HG03442 (cell line): ENCODE measurements around the gene PKNOX2.
"Not testable (repeated sequence)": the region's sequence is repeated elsewhere in the genome, so short reads cannot be mapped to it uniquely, and the experiment has no call there.

Experiments used
- ATAC-seq: cut with Tn5 transposase; IDR thresholded peaks from one replicate; pipeline ENCODE4 v1.9.1; 2021; ENCODE audit warnings: mild to moderate bottlenecking, moderate library complexity; ENCODE audit not compliant: unreplicated experiment

PKNOX2 gene

DNA sequence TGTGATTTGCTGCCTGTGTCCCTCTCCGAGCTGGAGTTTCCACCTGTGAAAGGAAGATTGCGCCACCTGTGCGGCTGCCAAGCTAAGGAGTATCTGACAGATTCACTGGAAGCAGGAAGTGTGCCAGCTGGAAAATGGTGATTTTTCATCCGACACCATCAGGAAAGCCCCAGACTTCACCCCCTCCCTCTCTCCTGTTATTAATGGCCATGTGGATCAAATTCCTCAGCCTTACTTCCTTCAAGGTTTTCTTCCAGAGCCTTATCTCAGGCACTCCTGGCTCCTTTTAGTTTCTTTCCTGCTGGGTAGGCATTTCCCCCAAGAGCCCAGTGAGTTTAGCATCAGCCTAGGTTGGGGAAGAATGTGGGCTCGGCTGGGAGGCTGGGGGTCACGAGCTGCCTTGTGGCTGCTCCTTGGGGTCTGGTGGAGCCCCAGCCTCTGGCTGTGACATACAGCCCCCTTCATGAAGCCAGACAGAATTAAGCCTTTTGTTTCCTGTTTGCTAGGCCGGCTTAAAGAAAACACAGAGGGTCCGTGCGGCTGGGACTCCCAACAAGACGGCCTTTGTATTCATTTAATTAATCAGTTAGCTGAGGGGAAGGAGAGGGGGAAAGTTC is 37.1 kb downstream of the PKNOX2 start:
- no peak for ATAC-seq

DNA sequence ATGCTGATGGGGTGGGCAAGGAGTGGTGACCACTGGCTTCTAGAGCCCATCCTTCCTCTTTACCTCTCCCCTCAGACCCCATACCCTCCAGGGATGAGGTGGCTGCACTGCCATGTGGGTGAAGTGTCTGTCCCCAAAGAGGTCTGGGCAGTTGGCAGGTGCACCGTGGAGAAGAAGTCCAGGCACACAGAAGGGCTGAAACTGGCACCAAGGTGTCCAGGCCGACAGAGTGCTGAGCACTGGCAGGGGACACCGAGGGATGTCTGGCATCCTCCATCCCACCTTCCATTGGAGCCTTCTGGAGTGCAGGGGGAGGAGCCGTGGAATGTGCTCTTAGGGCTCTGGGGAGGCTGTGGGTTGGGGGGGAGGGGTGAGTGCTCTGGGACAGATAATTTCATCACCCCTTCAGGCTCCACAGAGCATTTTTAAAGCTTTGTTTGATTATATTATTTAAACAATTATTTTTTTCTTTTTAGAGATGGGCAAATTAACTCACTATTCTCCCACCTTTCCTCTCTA is 37.9 kb downstream of the PKNOX2 start:
- ATAC-seq: no peak

DNA sequence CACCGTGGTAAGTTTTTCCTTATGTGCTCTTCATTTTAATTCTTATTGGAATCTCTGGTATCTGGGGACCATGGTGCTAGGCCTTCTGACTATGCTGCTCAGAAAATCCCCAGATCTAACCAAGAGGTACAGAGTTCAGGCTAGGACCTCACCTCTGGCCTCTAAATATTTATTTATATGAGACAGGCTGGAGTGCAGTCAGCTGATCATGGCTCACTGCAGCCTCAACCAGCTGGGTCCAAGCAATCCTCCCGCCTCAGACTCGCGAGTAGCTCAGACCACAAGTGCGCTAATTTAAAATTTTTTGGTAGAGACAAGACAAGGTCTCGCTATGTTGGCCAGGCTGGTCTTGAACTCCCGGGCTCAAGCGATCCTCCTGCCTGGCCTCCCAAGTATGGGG is 38.4 kb downstream of the PKNOX2 start:
- ATAC-seq: no peak

DNA sequence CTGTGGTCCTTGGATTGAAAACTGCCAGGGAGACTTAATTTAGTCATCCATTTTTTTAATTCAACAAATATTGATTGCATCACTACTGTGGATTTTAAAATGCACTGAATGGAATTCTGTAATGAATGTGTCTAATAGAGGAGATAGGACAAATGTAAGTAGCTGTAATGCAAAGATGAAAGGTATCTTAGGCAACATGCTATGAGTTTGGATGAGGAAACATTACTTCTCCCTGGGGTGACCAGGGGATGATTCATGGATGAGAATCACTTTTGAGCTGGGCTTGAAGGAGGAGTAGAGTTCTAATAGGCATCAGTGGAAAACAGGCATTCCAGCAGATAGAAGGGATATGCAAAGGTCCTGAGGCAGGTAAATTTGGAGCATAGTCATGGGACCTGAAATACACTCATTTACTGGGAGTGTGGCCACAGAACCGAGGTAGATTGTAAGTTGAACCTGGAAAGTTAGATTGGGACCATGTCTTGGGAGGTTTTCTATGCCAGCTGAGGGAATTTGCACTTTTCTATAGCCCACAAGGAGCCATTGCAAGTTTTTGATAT is 43.4 kb downstream of the PKNOX2 start:
- ATAC-seq: no peak

DNA sequence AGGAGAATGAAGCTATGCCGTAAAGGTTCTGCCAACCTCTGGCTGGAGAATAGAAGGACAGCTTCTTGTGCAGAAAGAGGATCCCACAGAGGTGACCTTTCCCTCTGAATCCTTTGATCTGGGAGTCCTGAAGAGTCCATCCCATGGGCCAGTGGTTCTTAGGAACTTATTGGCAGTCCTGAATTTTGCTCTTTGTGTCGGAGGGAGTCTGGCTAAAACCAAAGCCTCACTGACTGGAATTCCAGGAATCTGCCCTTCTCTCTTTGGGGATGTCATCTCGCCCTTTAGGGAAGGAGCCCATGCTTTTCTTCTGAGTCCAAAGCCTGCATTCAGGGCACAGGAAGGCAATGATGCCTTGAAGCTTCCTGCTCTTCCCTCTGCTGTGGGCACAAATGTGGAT is 45.5 kb downstream of the PKNOX2 start:
- ATAC-seq: no peak

DNA sequence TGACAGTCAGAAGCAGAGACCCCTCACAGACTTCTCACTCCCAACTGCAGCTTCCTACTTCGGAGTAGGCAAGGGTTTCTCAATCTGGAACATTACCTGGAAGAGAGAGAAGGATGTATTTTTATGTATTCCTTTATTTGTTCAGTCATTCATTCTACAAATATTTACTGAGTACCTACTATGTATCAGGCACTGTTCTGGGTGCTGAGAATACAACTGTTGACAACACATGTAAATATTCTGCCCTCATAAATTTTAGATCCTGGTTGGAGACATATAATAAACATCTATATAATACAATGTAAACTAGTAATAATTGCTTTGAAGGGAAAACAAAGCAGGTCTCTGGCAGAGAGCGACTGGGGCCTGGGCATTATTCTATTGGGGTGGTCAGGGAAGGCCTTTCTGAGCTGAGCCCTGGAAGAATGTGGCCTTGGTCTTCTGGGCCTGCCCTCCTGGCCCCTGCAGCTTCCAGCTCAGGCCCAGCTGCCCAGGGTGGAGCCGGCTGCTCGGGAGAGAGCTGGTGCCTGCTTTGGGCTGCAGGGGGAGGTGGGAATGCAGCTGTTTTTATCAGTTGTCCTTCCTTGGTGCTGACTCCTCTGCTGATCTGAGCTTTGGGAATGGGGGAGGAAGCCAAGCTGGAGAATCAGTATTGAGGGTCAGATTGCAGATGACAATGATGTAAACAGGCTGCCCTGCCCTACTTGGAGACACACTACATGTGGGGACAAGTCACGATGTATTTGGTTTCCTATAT is 46.8 kb downstream of the PKNOX2 start:
- no peak for ATAC-seq

DNA sequence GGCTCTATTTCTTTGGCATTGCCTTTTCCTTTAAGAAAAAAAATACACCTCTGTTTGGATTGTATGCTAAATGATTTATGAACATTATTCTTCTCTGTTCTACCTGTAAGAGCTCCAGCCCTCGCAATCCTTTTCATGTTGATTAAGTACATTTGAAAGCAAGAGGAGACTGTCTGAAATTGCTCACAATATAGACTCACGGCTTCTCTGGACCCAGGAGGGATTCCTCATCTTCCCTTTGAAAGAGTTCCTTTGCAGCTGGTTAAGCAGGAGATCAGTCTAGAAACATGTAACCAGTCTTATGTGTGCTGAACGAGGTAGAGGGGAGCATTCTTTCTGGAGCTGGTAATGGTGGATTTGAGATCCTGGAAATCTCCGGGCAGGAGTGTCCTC is 47.4 kb downstream of the PKNOX2 start:
- ATAC-seq: no peak

DNA sequence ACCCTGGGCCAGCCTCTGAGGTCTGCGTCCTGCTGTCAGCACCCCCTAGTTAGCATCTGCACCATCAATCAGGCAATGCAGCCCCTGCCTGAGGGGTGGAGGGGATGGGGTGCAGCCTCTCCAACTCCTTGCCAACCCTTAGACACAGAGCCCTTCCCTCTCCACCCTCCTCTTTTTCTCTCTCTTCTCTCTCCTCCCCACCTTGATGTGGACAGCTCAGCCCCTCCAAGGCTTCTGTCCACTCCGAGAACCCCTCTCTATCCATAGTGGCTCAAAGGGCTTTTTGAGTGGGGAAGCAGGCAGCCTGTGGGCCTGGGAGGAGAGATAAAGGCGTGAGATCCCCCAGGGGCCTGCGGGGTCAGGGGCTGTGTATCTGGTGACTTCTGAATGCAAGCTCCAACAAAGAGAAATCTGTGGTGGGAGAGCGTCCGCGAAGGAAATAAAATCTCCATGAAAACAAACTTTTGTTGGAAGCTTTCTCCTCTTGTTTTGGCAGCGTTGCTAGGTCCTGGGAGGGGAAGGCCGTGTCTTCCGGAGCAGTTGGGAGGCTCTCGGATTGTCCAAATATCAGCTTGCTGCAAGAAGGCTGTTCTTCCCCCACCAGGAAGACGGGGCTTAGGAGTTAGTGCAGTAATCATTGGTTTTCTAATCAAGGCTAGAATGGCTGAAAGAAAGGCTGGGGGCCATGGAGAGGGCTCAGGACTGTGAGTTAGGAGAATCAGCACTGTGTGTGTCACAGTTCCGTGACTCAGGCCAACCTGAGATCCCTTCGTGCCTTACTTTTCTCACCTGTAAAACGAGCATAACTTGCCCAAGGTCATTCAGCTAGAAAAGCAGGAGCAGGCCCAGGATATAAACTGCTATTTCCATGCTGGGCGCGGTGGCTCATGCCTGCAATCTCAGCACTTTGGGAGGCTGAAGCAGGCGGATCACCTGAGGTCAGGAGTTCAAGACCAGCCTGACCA is 50.3 kb downstream of the PKNOX2 start:
- ATAC-seq: no peak

DNA sequence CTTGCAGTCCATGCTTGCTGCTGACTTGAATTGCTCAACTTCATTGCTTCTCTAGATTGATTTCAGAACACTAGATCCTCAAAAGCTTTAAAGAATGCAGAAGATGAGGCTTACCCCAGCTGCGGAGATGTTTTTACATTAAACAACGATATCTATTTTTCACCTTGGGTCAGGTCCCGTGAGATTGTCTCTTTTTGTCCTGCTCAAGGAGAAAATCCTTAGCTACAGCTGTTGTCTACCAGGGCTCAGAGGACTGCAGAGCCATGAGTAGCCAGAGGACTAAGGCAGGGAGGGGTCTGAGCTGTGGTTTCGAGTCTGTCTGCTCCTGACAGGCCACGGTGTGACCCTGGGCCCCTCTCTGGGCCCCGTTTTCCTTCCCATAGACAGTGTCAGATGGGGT is 51.4 kb downstream of the PKNOX2 start:
- no peak for ATAC-seq

DNA sequence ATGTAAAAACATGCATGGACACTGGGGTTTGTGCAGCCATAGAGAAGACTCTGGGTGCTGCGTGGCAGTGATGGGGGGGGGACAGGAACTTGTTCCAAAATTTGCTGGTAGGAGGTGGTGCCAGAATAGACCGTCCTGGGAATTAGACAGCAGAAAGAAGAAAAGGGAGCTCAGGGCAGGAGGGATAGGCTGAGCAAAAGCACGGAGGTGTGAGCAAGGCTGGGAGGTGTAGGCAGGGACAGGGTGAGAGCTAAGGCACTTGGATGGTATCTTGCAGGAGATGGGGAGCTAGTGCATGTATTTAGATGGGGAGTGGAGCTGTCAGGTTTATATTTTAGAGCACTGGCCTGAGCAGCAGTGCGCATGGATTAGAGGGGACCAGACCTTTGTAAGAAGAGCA is 53.8 kb downstream of the PKNOX2 start:
- ATAC-seq: no peak

DNA sequence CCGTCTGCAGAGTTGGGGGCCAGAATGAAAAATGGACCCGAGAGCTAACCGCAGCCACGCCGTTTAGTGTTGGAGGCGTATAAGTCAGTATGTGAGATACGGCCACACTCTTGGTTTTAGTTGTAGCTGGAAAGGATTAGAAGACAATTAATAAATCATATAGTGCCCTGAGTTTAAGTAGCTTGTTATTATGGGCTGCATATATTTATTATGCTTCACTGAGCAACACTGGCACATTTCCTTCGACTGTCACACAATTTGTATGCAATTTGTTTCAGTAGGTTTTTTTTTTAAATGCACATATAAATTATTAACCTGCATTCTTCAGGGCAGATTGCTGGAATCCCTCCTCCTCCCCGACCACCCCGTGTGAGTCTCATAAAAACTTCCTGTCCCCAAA is 56.9 kb downstream of the PKNOX2 start:
- no peak for ATAC-seq

DNA sequence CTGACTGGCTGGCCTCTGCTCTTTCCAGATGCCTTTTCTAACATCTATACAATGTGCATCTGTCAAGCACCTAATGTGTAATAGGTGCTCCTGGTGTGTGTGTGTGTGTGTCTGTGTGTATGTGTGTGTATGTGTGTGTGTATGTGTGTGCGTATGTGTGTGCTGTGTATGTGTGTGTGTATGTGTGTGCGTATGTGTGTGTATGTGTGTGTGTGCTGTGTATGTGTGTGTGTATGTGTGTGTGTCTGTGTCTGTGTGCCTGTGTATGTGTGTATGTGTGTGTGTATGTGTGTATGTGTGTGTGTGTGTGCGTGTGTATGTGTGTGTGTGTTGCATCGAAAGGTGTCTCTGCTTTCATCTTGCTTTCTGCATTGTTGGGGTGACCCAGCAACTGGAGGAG is 57.9 kb downstream of the PKNOX2 start:
- no peak for ATAC-seq

DNA sequence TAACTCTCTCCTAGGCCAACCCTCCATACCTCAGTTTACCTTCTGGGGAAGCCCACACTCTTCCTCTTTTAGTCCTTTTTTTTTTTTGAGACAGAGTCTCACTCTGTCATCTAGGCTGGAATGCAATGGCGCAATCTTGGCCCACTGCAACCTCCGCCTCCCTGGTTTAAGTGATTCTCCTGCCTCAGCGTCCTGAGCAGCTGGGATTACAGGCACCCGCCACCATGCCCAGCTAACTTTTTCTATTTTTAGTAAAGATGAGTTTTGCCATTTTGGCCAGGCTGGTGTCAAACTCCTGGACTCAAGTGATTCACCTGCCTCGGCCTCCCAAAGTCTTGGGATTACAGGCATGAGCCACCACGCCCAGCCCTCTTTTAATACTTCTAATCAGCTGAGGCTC is 58.6 kb downstream of the PKNOX2 start:
- ATAC-seq: not testable (repeated sequence)

DNA sequence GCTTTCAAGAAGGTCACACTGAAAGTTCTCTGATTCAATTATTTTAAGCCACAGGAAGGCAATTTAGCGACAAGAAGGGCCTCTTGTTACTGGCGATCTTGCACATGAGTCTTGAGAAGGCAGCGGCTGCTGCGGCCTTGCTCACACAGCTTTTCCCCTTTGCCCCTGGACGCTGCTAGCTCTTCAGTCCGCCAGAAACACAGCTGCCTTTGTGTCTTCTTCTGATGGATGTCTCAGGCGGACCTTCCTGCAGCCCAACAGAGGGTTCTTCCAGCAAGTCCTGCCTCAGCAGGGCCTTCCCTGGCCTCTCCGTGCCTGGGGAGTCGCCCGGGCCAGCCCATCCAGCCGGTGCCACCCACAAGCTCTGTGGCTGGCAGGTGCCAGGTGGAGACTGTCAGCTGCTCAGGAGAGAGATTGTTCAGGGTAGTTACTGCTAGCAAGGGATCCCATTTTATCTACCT is 59.4 kb downstream of the PKNOX2 start:
- ATAC-seq: no peak

DNA sequence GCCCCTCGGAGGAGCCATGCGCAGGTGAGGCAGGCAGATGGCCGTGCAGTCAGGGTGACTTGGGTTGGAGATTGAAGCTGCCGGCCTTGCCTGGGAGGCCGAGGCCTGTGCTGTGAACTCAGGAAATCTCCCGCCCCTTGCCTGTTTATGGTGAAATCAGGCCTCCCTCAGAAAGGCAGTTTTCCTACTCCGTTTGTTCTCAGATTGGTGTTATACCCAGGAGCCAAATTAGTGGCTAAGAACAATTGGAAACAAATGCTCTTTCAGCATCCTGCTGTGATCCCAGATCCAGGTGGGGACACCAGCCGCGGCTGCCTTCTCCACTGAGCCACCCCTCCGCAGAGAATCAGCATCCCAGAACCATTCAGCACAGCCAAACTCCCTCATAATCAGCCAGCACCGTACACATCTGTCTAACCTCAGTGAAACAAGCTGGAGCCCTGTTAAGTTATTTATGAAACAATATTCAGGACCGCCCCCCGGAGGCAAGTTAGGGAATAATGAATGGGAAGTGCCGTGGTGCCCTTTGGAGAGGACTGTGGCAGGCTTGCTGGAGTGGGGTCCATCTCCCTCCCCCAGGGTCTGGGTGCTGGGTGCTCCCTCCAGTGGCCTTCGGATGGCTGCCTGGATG is 60.0 kb downstream of the PKNOX2 start:
- ATAC-seq: no peak

DNA sequence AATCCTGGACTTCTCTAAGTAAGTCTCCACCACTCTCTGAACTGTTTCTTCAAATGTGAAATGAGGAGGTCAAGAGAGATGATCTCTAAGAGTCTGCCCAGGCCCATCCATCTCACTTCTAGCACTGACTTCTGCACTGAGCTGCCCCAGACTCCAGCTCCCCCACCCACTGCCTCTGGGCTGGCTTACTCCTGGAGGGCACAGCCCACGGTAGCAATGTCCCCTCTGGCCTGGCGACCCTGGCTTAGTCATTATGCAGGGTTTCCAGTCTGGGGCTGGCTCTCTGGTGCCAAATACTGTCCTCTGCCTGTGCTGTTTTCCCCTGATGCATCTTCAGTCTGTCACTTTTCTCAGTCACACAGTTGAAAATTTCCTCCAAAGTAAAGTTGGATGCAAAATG is 60.9 kb downstream of the PKNOX2 start:
- ATAC-seq: no peak

DNA sequence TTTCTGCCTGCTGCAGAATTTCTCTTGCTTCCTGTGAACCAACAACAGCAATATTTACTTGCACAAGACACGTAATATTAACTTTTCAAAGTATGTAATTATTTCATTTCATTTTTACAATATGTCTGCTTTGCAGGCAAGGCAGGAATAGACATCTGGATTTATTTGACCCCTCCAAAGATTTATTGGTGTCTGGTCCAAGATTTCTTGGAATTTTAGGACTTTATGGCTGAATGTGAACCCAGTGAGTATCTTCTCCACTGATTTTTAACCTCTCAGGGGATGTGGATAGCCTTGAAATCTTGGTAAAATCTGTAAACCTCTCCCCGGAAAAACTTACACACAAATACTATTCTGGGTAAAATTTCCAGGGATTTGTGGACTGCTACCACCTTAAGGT is 61.5 kb downstream of the PKNOX2 start:
- no peak for ATAC-seq

DNA sequence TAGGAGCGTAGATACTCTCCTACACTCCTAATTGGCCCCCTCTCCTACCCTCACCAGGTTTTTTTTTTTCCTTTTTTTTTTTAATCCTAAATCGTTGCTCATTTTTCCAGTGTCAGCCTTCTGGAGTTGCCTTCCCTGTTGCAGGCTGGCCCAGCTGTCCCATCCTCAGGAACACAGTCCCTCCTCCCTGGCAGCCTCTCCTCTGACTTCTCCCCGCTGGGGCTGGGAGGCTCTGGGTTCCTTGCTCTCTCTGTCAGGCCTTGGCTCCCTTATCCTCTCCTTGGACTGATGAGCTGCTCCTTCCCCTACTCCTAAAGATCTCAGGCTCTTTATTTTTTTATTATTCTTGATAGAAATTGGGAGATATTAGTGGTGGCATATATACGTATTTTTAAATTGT is 62.2 kb downstream of the PKNOX2 start:
- ATAC-seq: no peak

DNA sequence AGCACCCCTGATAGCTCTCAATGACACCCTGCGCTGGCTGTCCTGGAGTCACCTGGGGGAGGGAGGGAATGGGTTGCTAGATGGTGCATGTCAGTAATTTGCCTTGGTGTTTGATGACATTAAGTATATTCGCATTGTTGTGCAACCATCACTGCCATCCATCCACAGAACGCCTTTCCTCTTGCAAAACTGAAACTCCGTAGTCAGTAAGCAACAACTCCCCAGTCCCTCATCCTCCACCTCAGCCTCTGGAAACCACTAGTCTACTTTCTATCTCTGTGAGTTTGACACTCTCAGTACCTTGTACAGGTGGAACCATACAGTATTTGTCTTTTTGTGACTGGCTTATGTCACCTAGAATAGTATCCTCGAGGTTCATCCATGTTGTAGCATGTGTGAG is 62.6 kb downstream of the PKNOX2 start:
- no peak for ATAC-seq

DNA sequence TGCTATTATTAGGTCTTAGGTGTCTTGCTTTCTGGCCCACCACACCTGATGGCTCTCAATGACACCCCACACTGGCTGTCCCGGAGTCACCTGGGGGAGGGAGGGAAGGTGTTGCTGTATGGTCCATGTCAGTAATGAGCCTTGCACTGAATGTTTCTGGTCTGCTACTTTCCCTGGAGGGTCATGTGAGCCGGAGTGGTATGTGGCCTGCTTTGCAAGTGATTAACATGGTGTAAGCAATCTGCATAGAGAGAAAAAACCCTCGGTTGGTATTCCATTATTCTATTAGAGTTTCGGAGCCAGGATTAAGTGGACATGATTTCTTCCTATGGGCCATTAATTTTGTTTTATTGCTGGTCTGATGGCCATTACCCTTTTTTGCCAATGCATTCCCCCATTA is 63.9 kb downstream of the PKNOX2 start:
- ATAC-seq: no peak

DNA sequence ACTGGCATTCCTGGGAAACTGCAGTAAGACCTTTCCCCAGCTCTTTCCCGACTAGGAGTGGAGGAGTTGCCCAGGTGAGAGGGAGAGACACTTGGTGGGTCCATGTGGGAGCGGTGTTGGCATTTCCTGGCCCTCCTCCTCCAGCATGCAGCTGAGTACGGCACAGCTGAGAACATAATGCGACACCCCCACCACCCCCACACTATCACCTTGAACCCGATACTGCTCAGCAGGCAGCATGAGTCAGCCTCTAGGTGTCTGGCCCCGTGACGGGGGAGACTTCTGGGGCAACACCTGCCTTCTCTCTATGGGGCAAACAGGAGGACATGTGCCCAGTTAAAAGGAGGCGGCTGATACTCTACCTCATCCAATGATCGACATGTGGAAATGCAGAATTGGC is 64.4 kb downstream of the PKNOX2 start:
- ATAC-seq: no peak
